ENCODE measurements around the gene CFAP221. TPM values are rescaled to one million over a fixed set of nuclear protein-coding genes. Genes with fewer than 3 reads are reported as not detected.
A peak's percentile ranks its signal among the peaks of the same experiment; 100 is the strongest.

The CFAP221 gene
- total and polyA plus RNA-seq, 7 experiments from 2014 or later = not detected

DNA sequence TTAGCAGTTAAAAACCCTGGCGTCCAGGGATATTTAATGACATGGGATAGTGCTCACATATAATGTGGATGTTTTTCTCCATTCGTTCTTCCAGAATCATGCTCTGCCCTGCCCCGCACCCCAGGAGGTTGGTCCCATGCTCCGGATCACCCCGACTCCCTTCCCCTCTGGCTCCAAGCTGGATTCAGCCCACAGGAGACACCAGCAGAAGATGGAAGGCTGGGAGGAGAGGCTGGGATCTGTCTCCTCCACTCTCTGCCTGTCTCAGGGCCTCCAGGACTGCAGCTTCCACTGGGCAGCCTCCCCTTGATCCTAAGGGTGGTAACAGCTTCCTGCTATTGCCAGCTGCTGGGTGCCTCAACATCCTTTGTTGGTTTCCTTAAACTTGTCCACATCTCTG, 159.3 kb downstream of the CFAP221 start:
- DNase-seq (no peak), ATAC-seq (no peak)
- no peak overlapping the region for H3K4me3 ChIP-seq (ENCODE audit: low read length)
- H3K27ac ChIP-seq (ENCODE audit: low read depth, low read length) = no peak overlapping the region
- peaks cover 0 to 4% (median 0%) of the 10 kb centered on the region in 3 experiments for H3K36me3 ChIP-seq (ENCODE audit: control insufficient read depth in 2 of 3, insufficient read depth in 3 of 3, low read length in 3 of 3)
- H3K9me3 ChIP-seq (ENCODE audit: control insufficient read depth in 2 of 3, low read length in 3 of 3) = peaks cover 0 to 6% (median 0%) of the 10 kb centered on the region in 3 experiments
- peaks cover 3 to 6% of the 10 kb centered on the region in 2 donors for H3K4me1 ChIP-seq (ENCODE audit: control insufficient read depth in 2 of 2, insufficient read depth in 2 of 2, low read length in 2 of 2)
- H3K4me3 Mint-ChIP-seq = no peak overlapping the region
- peaks cover 0 to 4% (median 0%) of the 10 kb centered on the region in 5 donors for H3K27me3 Mint-ChIP-seq
- intact Hi-C loops (cut with micrococcal nuclease) = loop anchor here (1.0 to 5.0 kb wide), 10 partner anchors 49 to 977 kb away; no protein-coding TSS in a partner anchor
- H3K4me1 Mint-ChIP-seq = peaks cover 0 to 17% (median 7%) of the 10 kb centered on the region in 7 donors
- peak overlapping the region in 1 of 9 donors; percentile 6 for H3K27ac Mint-ChIP-seq
- no peaks in the 10 kb centered on the region for H3K27me3 ChIP-seq (ENCODE audit: control insufficient read depth in 2 of 2, insufficient read depth in 2 of 2, low read length in 2 of 2)
- ChIA-PET POLR2A (interaction anchor here (0.9 kb wide), 1 partner anchor 25 kb away, joined by 6 read pairs; the partner anchor contains the start of gene TMEM177), CTCF (interaction anchor here (0.6 to 4.7 kb wide), 9 partner anchors 11 to 473 kb away, joined by 3 to 33 read pairs (median 3); no protein-coding TSS in a partner anchor)
- peaks cover 2 to 24% (median 12%) of the 10 kb centered on the region in 5 donors for H3K36me3 Mint-ChIP-seq
- H3K9me3 Mint-ChIP-seq = peaks cover 0 to 1% (median 0%) of the 10 kb centered on the region in 11 donors

- Histone ChIP-seq H3K4me1 (ENCODE audit: control insufficient read depth in 2 of 2, insufficient read depth in 2 of 2, low read length in 2 of 2) (peaks cover 0 to 6% of the 10 kb centered on the region in 2 donors), H3K4me3 (ENCODE audit: low read length) (no peak overlapping the region), H3K27ac (ENCODE audit: low read depth, low read length) (no peak overlapping the region), H3K27me3 (ENCODE audit: control insufficient read depth in 2 of 2, insufficient read depth in 2 of 2, low read length in 2 of 2) (no peaks in the 10 kb centered on the region), H3K36me3 (ENCODE audit: control insufficient read depth in 2 of 3, insufficient read depth in 3 of 3, low read length in 3 of 3) (peaks cover 0 to 4% (median 0%) of the 10 kb centered on the region in 3 experiments), H3K9me3 (ENCODE audit: control insufficient read depth in 2 of 3, low read length in 3 of 3) (peaks cover 0 to 6% (median 0%) of the 10 kb centered on the region in 3 experiments)
- Mint-ChIP-seq H3K4me3 (no peak overlapping the region), H3K36me3 (peaks cover 2 to 29% (median 12%) of the 10 kb centered on the region in 5 donors), H3K4me1 (peaks cover 0 to 12% (median 0%) of the 10 kb centered on the region in 7 donors), H3K27ac (no peak overlapping the region), H3K9me3 (peaks cover 0 to 1% (median 0%) of the 10 kb centered on the region in 11 donors), H3K27me3 (peaks cover 0 to 4% (median 0%) of the 10 kb centered on the region in 5 donors)
- no peak for ATAC-seq
- ChIA-PET CTCF (interaction anchor here (0.7 to 4.7 kb wide), 6 partner anchors 120 to 605 kb away, joined by 3 to 33 read pairs (median 4); no protein-coding TSS in a partner anchor), POLR2A (no interaction called here)
- intact Hi-C loops (cut with micrococcal nuclease) = loop anchor here in 1 of 2 donors (5.0 kb wide), 1 partner anchor 973 kb away; no protein-coding TSS in a partner anchor
- DNase-seq = no peak
Measured at GRCh38 chr2:119704670-119705120, 160.4 kb downstream of the CFAP221 start.

- peaks cover 0 to 12% (median 0%) of the 10 kb centered on the region in 7 donors for H3K4me1 Mint-ChIP-seq
- no peak overlapping the region for H3K27ac ChIP-seq (ENCODE audit: low read depth, low read length)
- H3K9me3 Mint-ChIP-seq = peaks cover 0 to 1% (median 0%) of the 10 kb centered on the region in 11 donors
- no peak overlapping the region for H3K27ac Mint-ChIP-seq
- ATAC-seq (no peak), DNase-seq (no peak)
- intact Hi-C loops (cut with micrococcal nuclease) = no loop called here
- peaks cover 0 to under 1% (median 0%) of the 10 kb centered on the region in 5 donors for H3K27me3 Mint-ChIP-seq
- peaks cover 0 to 6% (median 0%) of the 10 kb centered on the region in 3 experiments for H3K9me3 ChIP-seq (ENCODE audit: control insufficient read depth in 2 of 3, low read length in 3 of 3)
- no peaks in the 10 kb centered on the region for H3K27me3 ChIP-seq (ENCODE audit: control insufficient read depth in 2 of 2, insufficient read depth in 2 of 2, low read length in 2 of 2)
- H3K36me3 Mint-ChIP-seq = peaks cover 2 to 34% (median 12%) of the 10 kb centered on the region in 5 donors
- H3K4me1 ChIP-seq (ENCODE audit: control insufficient read depth in 2 of 2, insufficient read depth in 2 of 2, low read length in 2 of 2) = peaks cover 0 to 6% of the 10 kb centered on the region in 2 donors
- H3K4me3 Mint-ChIP-seq = no peak overlapping the region
- peaks cover 0 to 4% (median 0%) of the 10 kb centered on the region in 3 experiments for H3K36me3 ChIP-seq (ENCODE audit: control insufficient read depth in 2 of 3, insufficient read depth in 3 of 3, low read length in 3 of 3)
- ChIA-PET POLR2A (no interaction called here), CTCF (interaction anchor here (0.9 to 1.0 kb wide), 2 partner anchors 122 to 469 kb away, joined by 3 read pairs; no protein-coding TSS in a partner anchor)
- no peak overlapping the region for H3K4me3 ChIP-seq (ENCODE audit: low read length)
Measured at GRCh38 chr2:119706221-119706620, 162.0 kb downstream of the CFAP221 start.

Other genes with a start within 250 kb of the CFAP221 start
- gene C2orf76, start 177.6 kb upstream of the CFAP221 start, total RNA-seq = 1 to 10 TPM; 5.1 to 9.2 (median 8.5) TPM
- gene C2orf76, start 177.6 kb upstream of the CFAP221 start, polyA plus RNA-seq = 10 to 100 TPM; 17.1 to 19.2 TPM
- gene DBI, start 177.5 kb upstream of the CFAP221 start, total RNA-seq = 100 to 1,000 TPM in 1 of 5 experiments, 10 to 100 TPM in 4; 29.3 to 111 (median 42.7) TPM
- gene DBI, start 177.5 kb upstream of the CFAP221 start, polyA plus RNA-seq = 100 to 1,000 TPM; 221 to 253 TPM
- gene TMEM37, start 112.6 kb upstream of the CFAP221 start, total RNA-seq = under 1 TPM in 3 of 5 experiments, not detected in 2; 0.37 to 0.51 (median 0.38) TPM
- 1 to 10 TPM; 1.8 to 4.2 TPM for gene TMEM37, start 112.6 kb upstream of the CFAP221 start, polyA plus RNA-seq
- not detected for gene SCTR, start 20.0 kb upstream of the CFAP221 start, total RNA-seq
- gene SCTR, start 20.0 kb upstream of the CFAP221 start, polyA plus RNA-seq = not detected
- gene TMEM177, start 134.8 kb downstream of the CFAP221 start, total RNA-seq = 10 to 100 TPM in 3 of 5 experiments, 1 to 10 TPM in 2; 5.5 to 38.1 (median 11.6) TPM
- 10 to 100 TPM; 15.4 to 27.6 TPM for gene TMEM177, start 134.8 kb downstream of the CFAP221 start, polyA plus RNA-seq
- 100 to 1,000 TPM in 3 of 5 experiments, 10 to 100 TPM in 2; 59.9 to 122 (median 104) TPM for gene PTPN4, start 215.5 kb downstream of the CFAP221 start, total RNA-seq
- gene PTPN4, start 215.5 kb downstream of the CFAP221 start, polyA plus RNA-seq = 10 to 100 TPM; 48.9 to 50.1 TPM